ENCODE data around the gene PPP2R5D. TPM values are rescaled to one million over a fixed set of nuclear protein-coding genes. Genes with fewer than 3 reads are reported as not detected.
A peak's percentile ranks its signal among the peaks of the same experiment; 100 is the strongest.

Gene PPP2R5D
- total RNA-seq, 1 donor from 2014 or later = 21.2 TPM

DNA sequence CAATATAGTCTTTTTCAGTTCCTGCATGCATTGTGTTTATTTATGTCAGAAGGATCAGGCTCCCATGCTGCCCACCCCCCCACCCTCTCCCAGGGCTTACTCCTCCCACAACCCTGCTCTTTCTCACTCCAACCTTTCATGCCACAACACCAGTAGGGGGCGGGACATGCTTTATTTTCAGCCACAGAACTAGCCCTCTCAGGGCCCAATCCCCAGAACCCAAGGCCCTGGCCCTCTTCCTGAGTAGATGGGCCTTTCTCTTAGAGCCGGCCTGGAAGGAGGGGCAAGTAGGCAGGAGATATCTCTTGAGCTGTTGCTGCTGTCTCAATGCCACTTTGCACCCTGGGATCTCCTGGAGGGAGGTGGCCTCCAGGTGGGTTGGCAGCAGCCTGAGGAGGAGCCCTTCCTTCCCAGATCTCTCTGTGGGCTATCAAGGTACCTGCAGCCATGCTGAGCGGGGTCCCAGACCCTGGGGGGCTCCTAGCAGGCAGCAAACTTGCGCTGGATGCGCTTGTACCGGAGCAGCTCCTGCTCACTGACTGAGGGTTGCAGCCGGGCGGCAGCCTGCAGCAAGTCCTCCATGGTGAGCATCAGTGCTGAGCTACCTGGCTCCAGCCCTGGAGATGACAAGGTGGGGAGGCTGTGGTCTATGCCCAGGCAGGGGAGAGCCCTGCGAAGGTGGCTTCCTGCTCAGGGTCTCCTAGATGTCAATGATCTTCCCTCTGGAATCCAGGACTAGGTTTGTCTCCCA, 20.3 kb upstream of the PPP2R5D start:
- no peak for ATAC-seq

DNA sequence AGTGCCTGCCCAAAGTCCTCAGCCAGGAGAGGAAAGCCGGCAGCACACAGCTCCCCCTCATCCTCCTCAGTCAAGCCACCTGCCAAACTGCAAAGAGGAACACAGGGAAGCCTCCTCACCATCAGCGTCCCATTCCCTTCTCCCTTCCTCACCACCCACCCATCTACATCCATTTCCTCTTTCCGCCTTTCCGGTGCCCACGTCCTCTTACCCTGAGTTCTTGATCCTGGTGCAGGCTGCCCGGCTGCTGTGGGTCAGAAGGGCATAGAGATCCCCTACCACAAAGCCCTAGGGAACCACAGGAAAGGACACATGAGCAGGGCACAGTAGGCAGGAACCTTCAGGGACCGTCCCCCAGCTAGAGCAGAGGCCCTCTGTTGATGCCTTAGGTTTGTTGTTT, 17.8 kb upstream of the PPP2R5D start:
- no peak for ATAC-seq

DNA sequence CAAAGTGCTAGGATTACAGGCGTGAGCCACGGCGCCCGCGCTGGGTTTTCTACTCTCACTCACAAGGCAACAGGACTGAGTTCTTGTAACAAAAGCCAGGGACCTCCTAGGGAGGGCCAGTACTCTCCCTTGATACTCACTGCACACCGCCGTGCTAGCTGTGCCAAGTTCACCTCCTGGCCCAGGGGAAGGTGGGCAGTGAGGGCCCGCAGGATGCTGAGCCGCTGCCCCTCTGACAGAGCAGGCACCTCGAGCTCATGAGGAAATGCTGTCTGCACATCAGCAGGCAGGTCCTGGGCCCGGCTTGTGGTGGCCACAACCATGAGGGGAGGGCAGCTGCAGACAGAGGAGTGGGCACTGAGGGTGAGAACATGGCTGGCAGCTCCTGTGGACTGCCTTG, 17.1 kb upstream of the PPP2R5D start:
- ATAC-seq = no peak

DNA sequence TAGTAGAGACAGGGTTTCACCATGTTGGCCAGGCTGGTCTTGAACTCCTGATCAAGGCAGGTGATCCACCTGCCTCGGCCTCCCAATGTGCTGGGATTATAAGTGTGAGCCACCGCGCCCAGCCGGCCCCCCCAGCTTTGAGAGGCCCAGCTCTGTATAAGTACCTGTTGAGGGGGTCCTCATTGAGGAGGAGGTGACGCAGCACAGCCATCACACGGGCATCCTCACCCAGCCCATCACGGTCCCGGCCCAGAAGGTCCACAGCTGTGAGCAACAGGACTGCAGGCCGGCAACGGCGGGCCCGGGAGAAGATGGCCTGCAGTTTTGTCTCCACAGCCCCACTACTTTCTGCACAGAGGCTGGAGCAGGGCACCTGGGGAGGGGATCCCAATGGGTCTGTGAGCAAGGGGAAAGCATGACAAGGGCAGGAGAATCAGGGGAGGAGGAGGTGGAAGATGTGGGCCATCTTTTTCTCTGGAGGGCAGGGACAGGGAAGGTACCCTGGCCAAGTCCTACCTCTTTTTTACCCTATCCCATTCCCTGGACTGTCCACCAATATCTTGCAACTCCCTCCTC, 16.2 kb upstream of the PPP2R5D start:
- ATAC-seq = no peak

DNA sequence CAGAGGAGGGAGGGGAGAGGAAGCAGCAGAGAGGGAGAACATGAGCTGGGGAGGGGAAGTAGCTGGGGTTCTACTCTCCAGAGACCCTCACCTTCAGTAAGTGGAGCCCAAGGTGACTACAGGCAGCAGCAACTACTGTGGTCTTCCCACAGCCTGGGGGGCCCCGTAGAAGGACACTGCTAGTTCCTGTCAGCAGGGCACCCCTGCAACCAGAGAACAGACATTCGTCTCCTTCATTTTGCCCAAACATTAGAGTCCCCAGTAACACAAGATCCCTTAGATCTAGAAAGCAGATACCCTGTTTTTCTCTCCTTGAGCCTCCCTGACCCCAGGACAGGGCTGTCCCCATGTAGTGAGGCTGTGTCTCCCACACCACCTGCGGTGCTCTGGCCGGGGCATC, 15.6 kb upstream of the PPP2R5D start:
- no peak for ATAC-seq

DNA sequence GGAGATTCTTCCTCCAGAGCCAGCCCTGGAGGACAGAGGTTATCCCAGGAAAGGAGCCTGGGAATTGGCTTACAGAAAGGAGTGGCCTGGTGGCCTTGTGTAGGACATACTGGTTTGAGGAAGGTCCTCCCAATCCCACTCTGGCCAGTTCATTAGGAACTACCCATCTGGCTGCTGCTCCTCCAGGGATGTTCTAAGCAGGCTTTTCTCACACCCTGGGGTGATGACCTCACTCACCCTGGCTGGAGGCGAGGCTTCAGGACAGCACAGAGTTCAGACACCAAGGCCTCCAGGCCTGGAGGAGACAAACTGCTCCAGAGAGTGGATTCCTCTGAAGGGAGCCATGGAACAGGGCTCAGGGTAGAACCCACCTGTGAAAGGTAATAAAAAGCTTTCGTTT, 14.9 kb upstream of the PPP2R5D start:
- ATAC-seq = no peak

DNA sequence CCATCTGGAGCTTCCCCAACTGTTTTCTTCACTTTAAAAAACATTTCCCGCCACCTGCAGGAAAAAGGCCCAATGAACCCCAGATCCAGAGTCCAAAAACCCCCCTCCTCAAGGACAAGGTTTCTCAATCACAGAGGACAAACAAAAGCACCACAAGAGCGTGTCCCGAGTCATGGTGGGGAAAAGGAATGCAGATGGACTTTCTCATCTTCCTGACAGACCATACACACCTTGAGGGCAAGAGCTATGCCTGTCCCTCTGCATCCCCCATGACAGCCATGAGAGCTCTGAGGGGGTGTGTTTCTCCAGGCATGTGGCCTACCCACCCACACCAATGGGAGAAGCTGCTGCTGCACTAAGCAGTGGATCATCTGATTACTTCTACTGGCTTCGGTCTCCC, 14.4 kb upstream of the PPP2R5D start:
- ATAC-seq = no peak

DNA sequence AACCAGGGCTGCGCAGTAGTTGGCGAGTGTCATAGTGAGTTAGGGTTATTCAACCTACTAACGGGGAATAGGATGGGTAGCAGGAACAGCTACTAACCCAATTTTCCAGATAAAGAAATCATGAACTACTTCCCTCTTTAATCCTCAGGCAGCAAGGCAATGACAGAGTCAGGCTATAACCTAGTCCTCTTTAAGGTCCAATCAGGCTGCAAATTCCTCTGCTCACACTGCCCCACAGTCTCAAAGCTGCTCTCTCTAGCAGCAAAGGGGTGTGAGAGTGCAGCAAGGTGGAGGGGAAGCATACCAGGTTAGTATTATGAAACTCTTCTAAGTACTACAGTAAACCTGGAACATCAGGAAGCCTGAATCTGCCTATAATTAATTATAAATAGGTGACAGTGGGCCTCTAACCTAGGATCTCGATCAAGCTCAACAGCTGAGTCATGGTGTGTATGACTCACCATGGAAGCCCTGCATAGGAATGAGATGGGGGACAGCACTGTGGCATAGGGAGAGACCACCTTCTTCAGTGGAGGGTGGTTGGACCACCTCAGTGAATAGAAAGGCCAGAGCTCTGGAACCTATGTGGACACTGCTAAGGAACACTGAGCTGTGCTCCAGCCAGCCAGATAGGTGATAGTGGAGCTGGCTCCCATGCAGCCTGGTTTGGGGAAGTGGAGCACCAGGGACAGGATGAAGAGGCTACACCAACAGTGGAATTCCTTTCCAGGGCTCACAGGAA, 13.3 kb upstream of the PPP2R5D start:
- peak; percentile 34 for ATAC-seq

DNA sequence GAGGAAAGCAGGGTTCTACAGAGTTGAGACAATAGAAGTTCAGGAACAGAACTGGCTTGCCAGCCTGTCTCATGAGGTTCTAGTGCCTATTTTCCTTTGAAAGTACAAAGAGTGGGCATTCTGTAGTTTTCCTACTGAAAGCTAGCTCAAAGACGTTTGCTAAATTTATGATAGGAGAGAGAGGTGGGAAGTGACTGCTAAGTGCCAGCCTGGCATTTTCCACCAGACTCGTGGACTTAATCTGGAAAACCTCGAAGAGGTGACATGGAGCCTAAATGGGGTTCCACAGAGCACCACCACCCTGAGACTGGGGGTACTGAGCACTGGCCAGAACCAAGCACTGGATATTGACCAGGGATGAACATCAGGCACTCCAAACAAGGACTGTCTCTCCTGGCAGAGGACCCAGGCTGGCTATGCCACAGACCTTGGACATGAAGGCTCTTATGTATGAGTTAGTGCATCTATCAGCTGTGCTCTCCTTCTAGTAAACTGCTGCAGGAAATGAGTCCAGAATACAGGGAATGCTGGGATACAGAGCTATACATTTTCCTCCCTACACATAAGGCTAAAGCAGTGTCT, 12.5 kb upstream of the PPP2R5D start:
- no peak for ATAC-seq

DNA sequence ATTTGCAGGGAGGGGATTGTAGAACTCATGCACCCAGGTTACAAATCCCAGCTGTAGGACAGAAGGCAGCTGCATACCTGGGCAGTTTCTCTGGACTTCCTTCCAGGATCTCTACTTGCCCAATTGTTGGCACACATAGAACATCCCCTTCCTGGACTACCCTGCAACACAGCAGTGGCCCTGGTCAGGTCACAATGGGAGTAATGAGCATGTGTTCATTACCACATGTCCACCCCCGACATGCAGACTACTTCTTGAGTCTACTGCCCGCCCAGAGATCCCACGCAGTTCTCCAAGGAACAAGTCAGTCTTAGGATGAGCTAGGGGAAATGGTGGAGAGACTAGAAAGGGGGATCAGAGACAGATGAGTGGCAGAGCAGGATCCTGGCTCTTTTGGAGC, 10.4 kb upstream of the PPP2R5D start:
- no peak for ATAC-seq

DNA sequence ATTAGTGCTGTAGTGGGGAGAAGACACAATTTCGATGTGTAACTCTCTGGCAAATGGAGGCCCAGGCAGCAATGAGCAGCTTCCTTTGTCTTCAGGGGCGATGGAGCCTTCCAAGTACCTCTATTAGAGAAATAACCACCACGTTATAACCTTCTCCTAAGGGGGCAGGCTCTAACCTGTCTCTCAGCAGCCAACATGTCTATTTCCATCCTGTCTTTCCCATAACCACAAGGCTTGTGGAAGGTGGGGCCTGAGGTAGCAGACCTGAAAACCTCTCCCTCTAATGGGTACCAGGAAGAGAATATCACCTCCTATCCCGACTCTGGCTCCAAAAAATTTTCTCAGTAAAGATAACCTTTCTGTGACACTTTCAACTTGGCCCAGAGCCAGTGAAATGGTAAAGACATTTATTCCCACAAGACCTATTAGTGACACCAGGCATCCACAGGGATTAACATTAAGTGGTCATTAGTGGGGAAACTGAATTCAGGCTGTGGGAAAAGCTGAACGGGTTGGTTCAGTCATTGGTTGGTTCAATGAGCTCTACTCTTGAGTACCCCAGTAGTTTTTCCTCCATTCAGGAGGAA, 9.4 kb upstream of the PPP2R5D start:
- peak; percentile 26 for ATAC-seq

DNA sequence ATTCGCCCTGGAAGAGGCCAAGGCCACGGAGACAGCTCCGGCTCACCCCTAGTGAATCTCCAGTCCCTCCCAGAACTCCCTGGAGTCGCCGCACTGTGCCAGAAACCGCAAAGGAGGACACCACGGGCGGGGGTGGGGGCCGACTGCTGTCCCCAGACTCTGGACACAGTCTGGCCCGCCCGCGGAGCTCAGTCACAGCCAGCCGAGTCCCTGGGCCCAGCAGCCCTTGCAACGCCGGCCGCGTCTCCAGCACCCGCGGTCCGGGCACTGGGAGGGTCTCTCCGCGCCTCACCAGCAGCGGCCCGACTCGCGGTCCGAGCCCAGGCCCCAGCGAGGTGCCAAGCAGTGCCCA, 5.9 kb upstream of the PPP2R5D start:
- ATAC-seq = peak; percentile 53

DNA sequence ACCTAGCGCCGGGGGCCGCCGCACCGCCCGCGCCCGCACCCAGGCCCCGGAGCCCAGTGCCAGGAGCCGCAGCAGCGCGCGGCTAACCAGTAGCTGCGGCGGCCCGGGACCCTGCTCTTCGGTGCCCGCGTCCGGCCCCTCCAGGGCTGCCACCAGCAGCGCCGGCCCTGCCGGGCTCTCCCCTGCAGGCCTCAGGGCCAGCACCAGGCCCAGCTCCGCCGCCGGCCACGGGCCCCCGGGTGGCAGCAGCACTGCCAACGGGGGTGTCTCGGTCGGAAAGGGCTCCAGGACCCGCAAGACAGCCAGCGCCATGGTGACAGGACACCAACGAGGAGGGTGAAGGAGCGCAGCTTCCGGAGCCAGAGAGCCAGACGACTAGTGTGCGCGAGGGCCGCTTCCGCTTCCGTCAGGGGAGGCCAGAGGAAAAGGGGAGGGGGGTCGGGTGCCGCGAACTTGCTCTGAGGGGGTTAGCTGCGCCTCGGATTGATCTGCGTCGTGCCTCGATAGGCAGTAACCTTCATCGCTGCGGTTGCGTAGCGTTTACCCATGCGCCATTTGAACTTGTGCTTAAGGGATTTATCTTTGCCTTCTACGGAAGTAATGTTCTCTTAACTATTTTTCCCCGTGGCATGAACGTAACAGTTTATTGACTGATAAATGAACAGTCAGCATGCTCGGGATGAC, 5.4 kb upstream of the PPP2R5D start, which contains the start of gene PEX6:
TSS of gene PEX6 (minus strand) at position 343 of the 684 bp plus-strand sequence. CDS start at position 312, 31 bp downstream.
- ATAC-seq = peak; percentile 86

DNA sequence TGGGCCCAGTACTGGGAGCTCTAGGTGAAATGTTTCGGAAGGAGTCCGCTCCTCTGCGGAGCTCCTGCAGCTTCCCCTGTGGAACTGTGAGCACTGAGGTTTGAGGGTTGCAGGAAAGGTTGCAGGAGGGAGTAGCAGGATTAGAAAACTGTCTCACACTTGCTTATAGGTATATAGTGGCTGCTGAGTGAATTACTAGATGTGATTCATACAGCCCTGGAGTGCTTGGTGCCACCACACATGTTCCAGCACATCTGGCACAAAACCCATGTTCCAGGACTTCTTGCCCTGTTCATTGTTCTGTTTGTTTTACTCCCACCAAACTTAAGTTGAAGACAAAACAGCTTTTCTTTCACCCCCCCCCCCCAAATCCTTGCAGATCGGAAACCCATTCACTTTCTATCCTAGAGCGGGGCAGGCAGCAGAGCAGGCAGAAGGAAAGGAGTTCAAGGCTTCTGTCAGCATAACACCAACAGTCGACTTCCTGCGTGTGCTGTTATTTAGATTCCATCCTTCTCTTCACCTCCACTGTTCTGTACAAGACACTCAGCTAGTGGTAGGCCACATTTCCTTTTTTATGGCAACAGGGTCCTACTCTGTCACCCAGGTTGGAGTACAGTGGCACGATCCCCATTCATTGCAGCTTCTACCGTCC, 4.7 kb upstream of the PPP2R5D start:
- ATAC-seq = peak; percentile 57

DNA sequence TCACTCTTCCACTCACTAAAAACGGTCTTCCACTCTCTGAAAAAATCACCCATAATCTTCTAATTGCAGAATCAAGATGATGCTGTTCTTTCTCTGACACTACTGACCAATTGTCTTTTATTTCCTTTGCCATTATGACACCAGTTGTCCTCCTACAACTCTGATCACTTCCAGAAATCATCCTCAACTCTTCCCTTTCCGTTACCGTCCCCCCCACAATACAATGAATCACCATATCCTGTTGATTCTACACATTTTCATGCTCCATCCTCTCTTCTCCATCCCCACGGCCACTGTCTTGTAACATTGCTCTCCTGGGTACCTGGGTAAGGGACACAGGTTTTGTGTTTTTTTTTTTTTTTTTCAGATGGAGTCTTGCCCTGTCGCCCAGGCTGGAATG, 2.5 kb upstream of the PPP2R5D start:
- ATAC-seq = no peak

DNA sequence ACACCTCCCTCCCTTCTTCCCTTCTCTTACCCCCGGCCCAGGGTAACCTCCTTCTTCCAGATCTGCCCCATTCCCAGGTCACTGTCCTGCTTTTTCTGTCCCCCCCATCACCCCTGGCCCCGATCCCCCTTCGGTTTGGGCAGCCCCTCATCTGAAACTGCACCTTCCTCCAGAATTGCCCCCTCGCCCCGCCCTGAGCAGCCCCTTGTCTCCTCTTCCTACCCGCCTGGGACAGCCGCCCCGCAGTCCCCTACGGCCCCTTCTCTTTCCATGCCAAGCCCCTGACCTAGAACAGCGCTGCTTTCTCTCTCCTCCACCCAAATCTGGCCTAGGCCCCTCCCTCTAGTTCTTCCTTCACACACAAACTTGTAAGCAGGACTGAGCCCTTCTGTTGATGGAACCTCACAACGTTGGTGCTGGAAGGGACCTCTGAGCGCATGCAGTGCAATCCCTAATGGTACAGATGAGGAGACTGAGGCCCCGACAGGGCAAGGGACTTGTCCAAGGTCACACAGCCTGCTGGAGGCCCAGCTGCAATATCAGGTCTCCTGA, 630 bp downstream of the PPP2R5D start:
- peak; percentile 0 for ATAC-seq

DNA sequence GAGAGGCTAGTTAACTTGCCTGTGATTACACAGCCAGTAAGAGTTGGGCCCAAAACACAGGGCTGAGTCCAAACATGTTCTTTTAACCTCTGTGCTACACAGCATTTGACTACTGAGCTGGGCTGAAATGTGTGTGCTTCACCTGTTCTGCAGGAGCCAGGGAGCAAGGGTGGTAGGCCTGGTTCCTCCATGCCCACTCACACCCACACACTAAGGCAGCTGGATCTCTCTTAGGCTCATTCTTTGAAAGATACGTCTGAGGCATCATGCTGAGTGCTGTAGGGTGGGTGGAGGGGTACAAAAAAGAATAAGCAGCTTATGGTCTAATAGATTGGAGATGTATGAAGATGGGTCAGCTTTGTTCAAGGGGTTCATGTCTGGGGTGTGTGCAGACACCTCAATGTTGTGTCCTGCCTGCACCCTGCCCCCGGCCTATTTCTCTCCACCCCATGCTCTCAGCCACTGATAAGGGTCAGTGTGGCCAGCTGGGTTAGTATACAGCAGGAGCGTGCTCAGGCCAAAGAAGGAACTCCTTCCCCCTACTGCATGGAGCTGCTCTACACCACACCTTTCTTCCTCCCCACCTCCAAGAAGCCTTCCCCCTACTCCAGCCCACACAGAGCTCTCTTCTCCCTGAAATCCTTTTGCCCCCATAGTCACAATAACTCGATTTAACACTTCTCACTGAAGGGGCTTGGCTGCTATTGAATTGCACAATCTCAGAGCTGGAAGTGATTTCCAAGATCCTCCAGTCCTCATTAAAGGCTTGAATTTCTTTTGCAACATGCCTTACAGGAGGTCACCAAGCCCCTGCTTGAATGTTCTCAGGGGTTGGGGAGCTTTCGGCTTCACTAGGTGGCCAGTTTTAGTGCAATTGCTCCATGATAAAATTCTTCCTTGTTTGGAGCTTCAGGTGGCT, 3.4 kb downstream of the PPP2R5D start:
- no peak for ATAC-seq

DNA sequence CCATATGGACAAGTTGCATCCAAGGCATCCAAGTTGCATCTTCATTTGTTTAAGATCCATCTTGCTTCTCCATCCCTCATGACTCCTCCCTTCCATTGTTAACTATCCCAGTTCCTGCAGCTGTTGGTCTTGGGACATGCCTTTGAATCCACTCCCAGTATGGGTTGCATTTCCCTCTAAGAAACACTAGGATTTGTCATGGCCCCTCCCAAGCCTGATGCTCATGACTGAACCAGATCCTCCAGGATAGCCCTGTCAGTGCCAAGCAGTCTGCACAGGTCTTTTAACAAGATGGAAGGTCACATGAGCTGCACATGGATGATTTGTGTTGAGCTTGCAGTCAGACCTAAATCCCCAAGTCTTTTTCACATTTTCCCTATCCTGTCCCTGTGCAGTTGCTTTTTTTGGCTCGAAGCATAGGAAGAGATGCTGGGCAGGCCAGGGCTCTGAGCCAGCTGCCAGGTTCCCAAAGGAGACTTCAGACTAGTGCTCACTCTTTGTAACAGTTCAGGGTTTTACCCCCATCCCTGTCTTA, 4.2 kb downstream of the PPP2R5D start:
- no peak for ATAC-seq

DNA sequence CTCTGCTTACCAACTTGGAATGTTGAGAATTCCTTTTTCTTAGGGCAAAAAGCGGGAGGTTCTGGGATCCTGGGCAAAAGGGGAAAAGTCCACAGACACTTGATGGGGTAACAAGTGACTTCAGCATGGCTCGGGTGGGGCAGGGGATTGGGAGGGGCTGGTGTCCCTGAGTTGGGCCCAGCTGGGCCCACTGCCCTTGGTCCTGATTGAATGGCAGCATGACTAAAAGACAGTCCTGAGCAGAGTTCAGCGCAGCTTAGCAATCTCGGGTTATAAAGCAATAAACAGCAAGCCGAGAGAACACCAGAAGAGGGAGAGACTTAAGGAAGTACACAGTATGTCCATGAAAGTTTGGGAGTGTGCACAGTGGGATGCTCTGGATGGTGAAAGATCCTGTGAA, 5.6 kb downstream of the PPP2R5D start:
- ATAC-seq = no peak

DNA sequence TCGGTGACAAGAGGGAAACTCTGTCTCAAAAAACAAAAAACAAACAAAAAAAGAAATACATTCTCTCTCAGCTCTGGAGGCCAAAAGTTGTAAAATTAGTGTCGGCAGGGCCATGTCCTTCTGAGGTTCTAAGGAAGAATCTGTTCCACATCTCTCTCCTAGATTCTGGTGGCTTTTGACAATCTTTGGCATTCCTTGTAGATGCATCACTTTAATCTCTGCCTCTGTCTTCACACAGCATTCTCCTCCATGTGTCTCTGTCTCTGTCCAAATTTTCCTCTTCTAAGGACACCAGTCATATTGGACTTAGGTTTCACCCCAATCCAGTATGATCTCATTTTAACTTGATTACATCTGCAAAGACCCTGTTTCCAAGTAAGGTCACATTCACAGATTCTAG, 9.1 kb downstream of the PPP2R5D start:
- no peak for ATAC-seq
